ENCODE data around the gene AKAIN1. TPM values are rescaled to one million over a fixed set of nuclear protein-coding genes. Genes with fewer than 3 reads are reported as not detected.

AKAIN1 gene
- total RNA-seq, 2 donors from 2014 or later: not detected

DNA sequence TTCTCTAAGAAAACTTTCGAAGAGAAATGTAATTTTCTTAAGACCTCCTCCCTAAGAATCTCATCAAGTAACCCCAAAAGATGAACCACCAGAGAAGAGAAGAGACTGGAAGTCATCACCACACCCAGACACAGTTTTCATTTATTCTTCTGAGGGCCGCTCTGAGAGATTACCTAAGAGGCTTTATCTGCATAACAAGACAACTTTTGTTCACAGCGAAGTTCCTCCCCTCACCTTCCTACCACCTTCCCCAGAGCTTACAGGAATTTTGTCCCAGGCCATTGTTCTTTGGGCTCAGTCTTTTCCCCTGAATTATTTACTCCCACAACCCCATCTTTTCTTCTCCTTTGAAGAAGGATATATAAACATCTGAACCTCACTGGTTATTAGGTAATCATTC is 92.8 kb downstream of the AKAIN1 start:
- 70% methylated on average over 3 of the region's 3 CpGs for WGBS
- Histone ChIP-seq H3K36me3 (no peaks in the 10 kb centered on the region), H3K27ac (no peak overlapping the region), H3K4me3 (no peak overlapping the region), H3K9me3 (no peaks in the 10 kb centered on the region), H3K4me1 (replicated peaks) (no peaks in the 10 kb centered on the region), H3K27me3 (replicated peaks; ENCODE audit: insufficient read depth) (no peaks in the 10 kb centered on the region)
- TF ChIP-seq POLR2AphosphoS5 (IDR thresholded peaks at IDR 0.05) (no peak), POLR2A (IDR thresholded peaks at IDR 0.05) (no peak)
- TF ChIP-seq, protein P1, sequence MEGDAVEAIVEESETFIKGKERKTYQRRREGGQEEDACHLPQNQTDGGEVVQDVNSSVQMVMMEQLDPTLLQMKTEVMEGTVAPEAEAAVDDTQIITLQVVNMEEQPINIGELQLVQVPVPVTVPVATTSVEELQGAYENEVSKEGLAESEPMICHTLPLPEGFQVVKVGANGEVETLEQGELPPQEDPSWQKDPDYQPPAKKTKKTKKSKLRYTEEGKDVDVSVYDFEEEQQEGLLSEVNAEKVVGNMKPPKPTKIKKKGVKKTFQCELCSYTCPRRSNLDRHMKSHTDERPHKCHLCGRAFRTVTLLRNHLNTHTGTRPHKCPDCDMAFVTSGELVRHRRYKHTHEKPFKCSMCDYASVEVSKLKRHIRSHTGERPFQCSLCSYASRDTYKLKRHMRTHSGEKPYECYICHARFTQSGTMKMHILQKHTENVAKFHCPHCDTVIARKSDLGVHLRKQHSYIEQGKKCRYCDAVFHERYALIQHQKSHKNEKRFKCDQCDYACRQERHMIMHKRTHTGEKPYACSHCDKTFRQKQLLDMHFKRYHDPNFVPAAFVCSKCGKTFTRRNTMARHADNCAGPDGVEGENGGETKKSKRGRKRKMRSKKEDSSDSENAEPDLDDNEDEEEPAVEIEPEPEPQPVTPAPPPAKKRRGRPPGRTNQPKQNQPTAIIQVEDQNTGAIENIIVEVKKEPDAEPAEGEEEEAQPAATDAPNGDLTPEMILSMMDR (IDR thresholded peaks at IDR 0.05): no peak
- intact Hi-C loops (cut with DNase I): no loop called here
- DNase-seq (ENCODE audit: low spot score): no peak

DNA sequence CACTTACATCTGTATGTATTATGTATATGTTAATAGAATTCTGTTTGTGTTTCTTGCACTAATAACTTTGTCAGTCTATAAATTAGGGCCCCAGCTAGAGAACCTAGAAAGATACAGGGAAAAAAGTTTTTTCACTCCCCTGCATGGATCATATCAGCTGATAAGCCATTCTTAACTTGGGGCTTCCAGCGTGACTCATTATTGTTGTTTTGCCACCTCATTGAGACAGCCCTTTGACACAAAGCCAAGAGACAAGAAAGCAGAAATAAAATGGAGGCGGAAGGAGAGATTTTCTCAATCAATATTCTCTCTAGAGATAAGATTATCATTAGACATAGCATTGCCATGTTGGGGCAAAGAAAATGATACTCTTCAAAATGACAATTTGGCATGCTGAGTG is 93.4 kb downstream of the AKAIN1 start:
- DNase-seq (ENCODE audit: low spot score): no peak
- TF ChIP-seq POLR2AphosphoS5 (IDR thresholded peaks at IDR 0.05) (no peak), POLR2A (IDR thresholded peaks at IDR 0.05) (no peak)
- TF ChIP-seq, protein P1 (IDR thresholded peaks at IDR 0.05): no peak
- intact Hi-C loops (cut with DNase I): no loop called here
- Histone ChIP-seq H3K27me3 (replicated peaks; ENCODE audit: insufficient read depth) (no peaks in the 10 kb centered on the region), H3K9me3 (no peaks in the 10 kb centered on the region), H3K36me3 (no peaks in the 10 kb centered on the region), H3K4me1 (replicated peaks) (no peaks in the 10 kb centered on the region), H3K27ac (no peak overlapping the region), H3K4me3 (no peak overlapping the region)
- 41% methylated on average over 2 of the region's 2 CpGs for WGBS

DNA sequence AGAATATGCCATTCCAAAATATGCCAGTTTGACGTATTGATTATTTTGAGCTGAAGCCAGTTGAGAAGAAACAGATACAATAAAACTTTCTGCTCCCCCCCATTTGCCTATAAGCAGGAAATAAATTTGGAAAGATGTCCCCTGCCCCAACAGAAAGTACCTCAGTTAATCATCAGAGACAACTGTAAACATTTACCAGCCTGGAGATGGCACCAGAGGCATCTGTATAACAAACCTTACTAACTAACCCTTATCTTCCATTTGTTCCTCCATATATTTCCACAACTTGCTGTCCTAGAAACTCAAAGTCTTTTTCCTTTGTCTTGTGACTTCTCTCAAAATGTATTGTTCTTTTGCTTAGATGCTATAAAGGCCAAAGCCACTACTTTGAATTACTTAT is 93.8 kb downstream of the AKAIN1 start:
- DNase-seq (ENCODE audit: low spot score): no peak
- TF ChIP-seq, protein P1 (IDR thresholded peaks at IDR 0.05): no peak
- no peak for TF ChIP-seq POLR2A (IDR thresholded peaks at IDR 0.05)
- no peak for TF ChIP-seq POLR2AphosphoS5 (IDR thresholded peaks at IDR 0.05)
- no peak overlapping the region for H3K27ac ChIP-seq
- H3K9me3 ChIP-seq: no peaks in the 10 kb centered on the region
- WGBS: 84% methylated on average over 1 of the region's 1 CpG
- intact Hi-C loops (cut with DNase I): no loop called here
- no peaks in the 10 kb centered on the region for H3K4me1 ChIP-seq (replicated peaks)
- H3K27me3 ChIP-seq (replicated peaks; ENCODE audit: insufficient read depth): no peaks in the 10 kb centered on the region
- H3K4me3 ChIP-seq: no peak overlapping the region
- no peaks in the 10 kb centered on the region for H3K36me3 ChIP-seq

DNA sequence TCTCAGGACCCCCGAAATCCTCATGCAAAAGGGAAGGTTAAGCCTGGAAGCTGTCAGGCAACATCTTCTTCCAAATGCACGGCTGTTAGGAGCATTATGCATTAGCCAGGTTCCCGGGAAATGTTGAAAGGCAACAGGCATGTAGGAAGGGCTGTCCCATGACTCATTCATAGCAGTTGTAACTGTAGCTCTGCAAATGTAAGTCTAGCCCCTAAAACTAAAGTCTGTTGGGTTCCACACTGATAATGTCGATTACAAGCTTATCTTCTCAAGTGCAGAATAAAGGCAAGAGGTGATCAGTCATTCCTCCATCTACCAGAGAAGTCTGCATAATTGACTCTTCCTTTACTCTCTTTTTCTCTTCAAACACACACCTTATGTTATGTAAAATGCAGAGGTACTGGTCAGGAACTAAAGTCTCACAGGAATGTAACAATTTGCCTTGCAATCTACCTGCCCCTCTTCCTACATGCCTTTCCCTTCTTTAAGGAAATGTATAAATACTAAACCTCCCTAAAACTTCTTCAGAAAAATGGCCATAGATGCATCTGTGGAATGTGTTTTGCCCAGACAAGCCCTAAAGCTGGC is 99.8 kb downstream of the AKAIN1 start:
- 65% methylated on average over 4 of the region's 4 CpGs for WGBS
- Histone ChIP-seq H3K4me3 (no peak overlapping the region), H3K36me3 (no peaks in the 10 kb centered on the region), H3K27ac (no peak overlapping the region), H3K9me3 (no peaks in the 10 kb centered on the region), H3K4me1 (replicated peaks) (no peaks in the 10 kb centered on the region), H3K27me3 (replicated peaks; ENCODE audit: insufficient read depth) (no peaks in the 10 kb centered on the region)
- DNase-seq (ENCODE audit: low spot score): no peak
- intact Hi-C loops (cut with DNase I): no loop called here
- TF ChIP-seq POLR2AphosphoS5 (IDR thresholded peaks at IDR 0.05) (no peak), POLR2A (IDR thresholded peaks at IDR 0.05) (no peak)
- TF ChIP-seq, protein P1 (IDR thresholded peaks at IDR 0.05): no peak

DNA sequence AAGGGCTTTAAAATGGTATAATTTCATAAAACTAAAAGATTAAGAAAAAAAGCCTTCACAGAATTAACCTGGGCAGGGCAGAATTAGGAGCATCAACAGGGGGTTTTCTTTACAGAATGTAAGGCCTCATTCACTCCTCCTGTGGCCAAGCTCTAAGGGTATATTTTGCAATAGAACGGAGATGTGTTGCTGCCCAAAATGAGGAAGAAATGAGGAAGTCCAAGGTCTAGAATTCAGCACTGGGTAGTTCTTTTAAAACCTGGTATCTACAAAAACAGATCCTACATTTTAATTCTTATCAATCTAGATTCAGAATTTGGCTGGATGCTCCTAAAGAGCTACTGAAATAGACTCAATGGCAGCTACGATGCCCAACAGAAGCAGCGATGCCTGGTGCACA is 101.8 kb downstream of the AKAIN1 start:
- no peaks in the 10 kb centered on the region for H3K4me1 ChIP-seq (replicated peaks)
- intact Hi-C loops (cut with DNase I): no loop called here
- no peak for TF ChIP-seq POLR2AphosphoS5 (IDR thresholded peaks at IDR 0.05)
- no peaks in the 10 kb centered on the region for H3K36me3 ChIP-seq
- no peak for DNase-seq (ENCODE audit: low spot score)
- no peaks in the 10 kb centered on the region for H3K27me3 ChIP-seq (replicated peaks; ENCODE audit: insufficient read depth)
- no peaks in the 10 kb centered on the region for H3K9me3 ChIP-seq
- no peak overlapping the region for H3K27ac ChIP-seq
- no peak overlapping the region for H3K4me3 ChIP-seq
- 95% methylated on average over 3 of the region's 3 CpGs for WGBS

All from prostate gland (tissue), 2 donors.